ENCODE results near the gene TMEM168. TPM values are rescaled to one million over a fixed set of nuclear protein-coding genes. Genes with fewer than 3 reads are reported as not detected.

The TMEM168 gene
- total and polyA plus RNA-seq, 2 experiments from 2014 or later, result 16.0 to 17.3 TPM

DNA sequence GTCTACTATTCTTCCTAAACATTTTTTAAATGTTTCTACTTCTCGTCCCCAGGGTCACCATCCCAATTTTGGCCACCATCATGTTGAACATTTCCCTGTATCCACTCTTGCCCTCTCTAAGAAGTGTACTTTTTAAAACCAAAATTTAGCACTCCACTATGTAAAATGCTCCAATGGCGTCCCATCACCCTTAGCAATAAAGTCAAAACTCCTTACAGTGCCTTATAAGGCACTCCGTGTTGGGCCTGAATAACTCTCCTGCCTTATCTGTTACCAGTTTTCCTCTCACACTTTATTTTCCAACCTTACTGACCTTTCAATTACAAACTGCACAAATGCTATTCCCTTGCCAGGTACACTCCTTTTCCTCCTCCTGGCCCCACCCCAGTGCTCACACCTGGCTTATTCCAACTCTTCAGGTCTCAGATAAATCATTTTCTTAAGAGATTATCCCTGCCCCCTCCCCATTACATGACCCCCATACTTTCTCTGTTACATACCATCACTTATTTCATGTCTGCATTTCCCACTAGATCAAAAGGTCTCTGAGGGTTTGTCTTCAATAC lies 1.3 kb downstream of the TMEM168 start:
- in situ Hi-C loops (cut with MboI), result no loop called here
- Histone ChIP-seq H3K4me3 (peak overlapping the region; percentile 88), H3K9ac (peak overlapping the region; percentile 90), H2AFZ (peak overlapping the region; percentile 99), H4K20me1 (ENCODE audit: insufficient read depth) (no peaks in the 10 kb centered on the region), H3K9me2 (ENCODE audit: insufficient read depth) (no peaks in the 10 kb centered on the region), H3K79me2 (ENCODE audit: insufficient read depth) (peaks cover 55% of the 10 kb centered on the region), H3K9me3 (ENCODE audit: low read depth) (no peaks in the 10 kb centered on the region), H3K4me1 (ENCODE audit: insufficient read depth) (peaks cover 6% of the 10 kb centered on the region; the same call in 1 of the 2 replicates), H3K27me3 (replicated peaks; ENCODE audit: insufficient read depth) (no peaks in the 10 kb centered on the region), H3K36me3 (ENCODE audit: low read depth) (no peaks in the 10 kb centered on the region), H3K4me2 (ENCODE audit: unreplicated experiment) (peak overlapping the region; percentile 90), H3F3A (ENCODE audit: insufficient read depth) (peaks cover 7% of the 10 kb centered on the region), H3K27ac (peak overlapping the region; percentile 75; the same call in 1 of the 2 replicates)
- WGBS, 2 experiments (ENCODE audit: low coverage in 1 of 2, low lambda C conversion rate in 2 of 2, missing lambda C conversion rate in 2 of 2), result 81 to 88% methylated on average over 3 of the region's 3 CpGs
- TF ChIP-seq EZH2phosphoT487 (IDR thresholded peaks at IDR 0.05; ENCODE audit: insufficient read depth, low read depth) (no peak), EZH2 (IDR thresholded peaks at IDR 0.05; ENCODE audit: insufficient read depth, poor library complexity, severe bottlenecking) (no peak)
- DNase-seq, result no peak

DNA sequence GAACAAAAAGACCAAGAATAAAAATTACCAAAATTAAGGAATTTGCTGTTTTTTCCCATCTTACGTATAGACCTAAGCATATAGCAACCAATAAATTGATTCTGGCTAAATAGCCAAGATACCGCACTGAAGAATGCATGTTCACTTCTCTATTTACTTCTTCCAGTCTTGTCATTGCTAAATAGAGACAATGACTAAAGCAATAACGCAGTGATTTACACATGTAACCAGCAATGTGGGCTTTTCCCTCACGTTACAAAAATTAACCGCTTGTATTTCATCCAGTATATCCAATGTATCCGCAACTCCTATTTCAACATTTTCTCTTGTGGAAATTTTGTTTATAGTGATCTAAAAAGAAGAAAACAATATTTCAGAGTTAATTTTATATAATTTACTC lies 5.6 kb downstream of the TMEM168 start:
- no peaks in the 10 kb centered on the region for H3K9me2 ChIP-seq (ENCODE audit: insufficient read depth)
- no peak overlapping the region for H3K4me2 ChIP-seq (ENCODE audit: unreplicated experiment)
- in situ Hi-C loops (cut with MboI), result no loop called here
- H3K4me3 ChIP-seq, result no peak overlapping the region
- H3K27ac ChIP-seq, result no peak overlapping the region
- H4K20me1 ChIP-seq (ENCODE audit: insufficient read depth), result no peaks in the 10 kb centered on the region
- TF ChIP-seq EZH2 (IDR thresholded peaks at IDR 0.05; ENCODE audit: insufficient read depth, poor library complexity, severe bottlenecking) (no peak), EZH2phosphoT487 (IDR thresholded peaks at IDR 0.05; ENCODE audit: insufficient read depth, low read depth) (no peak)
- whole genome bisulfite sequencing, 2 experiments (ENCODE audit: low coverage in 1 of 2, low lambda C conversion rate in 2 of 2, missing lambda C conversion rate in 2 of 2), result 91% methylated on average over 6 of the region's 6 CpGs
- peaks cover 79% of the 10 kb centered on the region for H3K79me2 ChIP-seq (ENCODE audit: insufficient read depth)
- H3K9ac ChIP-seq, result no peak overlapping the region
- no peaks in the 10 kb centered on the region for H3K27me3 ChIP-seq (replicated peaks; ENCODE audit: insufficient read depth)
- no peak for DNase-seq
- peaks cover 6% of the 10 kb centered on the region for H3F3A ChIP-seq (ENCODE audit: insufficient read depth)
- no peak overlapping the region for H2AFZ ChIP-seq
- H3K9me3 ChIP-seq (ENCODE audit: low read depth), result no peaks in the 10 kb centered on the region
- peaks cover 6% of the 10 kb centered on the region; the same call in 1 of the 2 replicates for H3K4me1 ChIP-seq (ENCODE audit: insufficient read depth)
- H3K36me3 ChIP-seq (ENCODE audit: low read depth), result peaks cover 10% of the 10 kb centered on the region; the same call in 1 of the 2 replicates

DNA sequence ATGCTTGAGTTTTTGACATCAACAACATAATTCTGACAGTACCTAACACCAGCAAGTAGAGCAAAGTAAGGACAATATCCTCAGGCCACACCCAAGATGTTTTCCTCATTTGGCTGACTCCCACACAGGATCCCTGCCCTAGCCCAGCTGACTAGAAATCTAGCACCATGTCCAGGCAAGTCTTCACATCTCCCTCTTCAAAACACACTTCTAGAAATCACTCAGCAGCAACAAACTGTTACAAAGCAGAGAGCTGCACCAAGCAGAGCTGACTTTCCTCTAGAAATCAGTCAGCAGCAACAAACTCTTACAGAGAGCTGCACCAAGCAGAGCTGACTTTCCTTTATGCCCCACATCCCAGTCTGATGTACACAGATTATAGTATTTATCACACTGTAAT lies 7.7 kb downstream of the TMEM168 start:
- H3K27ac ChIP-seq, result no peak overlapping the region
- H3K27me3 ChIP-seq (replicated peaks; ENCODE audit: insufficient read depth), result no peaks in the 10 kb centered on the region
- H3K4me1 ChIP-seq (ENCODE audit: insufficient read depth), result no peaks in the 10 kb centered on the region
- peaks cover 58% of the 10 kb centered on the region for H3K79me2 ChIP-seq (ENCODE audit: insufficient read depth)
- in situ Hi-C loops (cut with MboI), result no loop called here
- H3K9me3 ChIP-seq (ENCODE audit: low read depth), result no peaks in the 10 kb centered on the region
- peaks cover 10% of the 10 kb centered on the region; the same call in 1 of the 2 replicates for H3K36me3 ChIP-seq (ENCODE audit: low read depth)
- DNase-seq, result no peak
- H4K20me1 ChIP-seq (ENCODE audit: insufficient read depth), result no peaks in the 10 kb centered on the region
- H3K9me2 ChIP-seq (ENCODE audit: insufficient read depth), result no peaks in the 10 kb centered on the region
- TF ChIP-seq EZH2phosphoT487 (IDR thresholded peaks at IDR 0.05; ENCODE audit: insufficient read depth, low read depth) (no peak), EZH2 (IDR thresholded peaks at IDR 0.05; ENCODE audit: insufficient read depth, poor library complexity, severe bottlenecking) (no peak)
- no peaks in the 10 kb centered on the region for H3F3A ChIP-seq (ENCODE audit: insufficient read depth)
- H3K9ac ChIP-seq, result no peak overlapping the region
- no peak overlapping the region for H3K4me2 ChIP-seq (ENCODE audit: unreplicated experiment)
- H2AFZ ChIP-seq, result peak overlapping the region; percentile 26; the same call in 1 of the 2 replicates
- H3K4me3 ChIP-seq, result no peak overlapping the region

DNA sequence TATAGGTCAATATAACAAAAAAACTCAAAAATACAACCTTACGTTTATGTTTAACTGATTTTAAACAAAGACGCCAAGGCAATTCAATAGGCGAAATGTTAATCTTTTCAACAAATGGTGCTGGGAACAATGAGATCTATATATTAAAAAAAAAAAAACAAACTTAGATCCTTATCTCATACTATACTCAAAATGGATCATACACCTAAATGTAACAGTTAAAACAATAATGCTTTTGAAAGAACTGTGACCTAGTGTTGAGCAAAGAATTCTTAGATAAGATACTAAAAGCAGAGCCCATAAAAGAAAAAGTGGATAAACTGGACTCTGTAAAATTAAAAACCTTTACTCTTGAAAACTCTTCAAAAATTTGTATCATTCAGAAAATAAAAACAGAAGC lies 8.6 kb downstream of the TMEM168 start:
- H3K4me3 ChIP-seq, result no peak overlapping the region
- WGBS, 2 experiments (ENCODE audit: low coverage in 1 of 2, low lambda C conversion rate in 2 of 2, missing lambda C conversion rate in 2 of 2), result 96 to 98% methylated on average over 3 of the region's 3 CpGs
- DNase-seq, result no peak
- H3K27me3 ChIP-seq (replicated peaks; ENCODE audit: insufficient read depth), result no peaks in the 10 kb centered on the region
- H3K27ac ChIP-seq, result no peak overlapping the region
- TF ChIP-seq EZH2phosphoT487 (IDR thresholded peaks at IDR 0.05; ENCODE audit: insufficient read depth, low read depth) (no peak), EZH2 (IDR thresholded peaks at IDR 0.05; ENCODE audit: insufficient read depth, poor library complexity, severe bottlenecking) (no peak)
- H3K79me2 ChIP-seq (ENCODE audit: insufficient read depth), result peaks cover 49% of the 10 kb centered on the region
- no peaks in the 10 kb centered on the region for H3K9me2 ChIP-seq (ENCODE audit: insufficient read depth)
- no peaks in the 10 kb centered on the region for H4K20me1 ChIP-seq (ENCODE audit: insufficient read depth)
- H2AFZ ChIP-seq, result no peak overlapping the region
- in situ Hi-C loops (cut with MboI), result no loop called here
- H3F3A ChIP-seq (ENCODE audit: insufficient read depth), result no peaks in the 10 kb centered on the region
- H3K4me1 ChIP-seq (ENCODE audit: insufficient read depth), result no peaks in the 10 kb centered on the region
- no peak overlapping the region for H3K9ac ChIP-seq
- H3K36me3 ChIP-seq (ENCODE audit: low read depth), result peaks cover 10% of the 10 kb centered on the region; the same call in 1 of the 2 replicates
- H3K4me2 ChIP-seq (ENCODE audit: unreplicated experiment), result no peak overlapping the region
- no peaks in the 10 kb centered on the region for H3K9me3 ChIP-seq (ENCODE audit: low read depth)

DNA sequence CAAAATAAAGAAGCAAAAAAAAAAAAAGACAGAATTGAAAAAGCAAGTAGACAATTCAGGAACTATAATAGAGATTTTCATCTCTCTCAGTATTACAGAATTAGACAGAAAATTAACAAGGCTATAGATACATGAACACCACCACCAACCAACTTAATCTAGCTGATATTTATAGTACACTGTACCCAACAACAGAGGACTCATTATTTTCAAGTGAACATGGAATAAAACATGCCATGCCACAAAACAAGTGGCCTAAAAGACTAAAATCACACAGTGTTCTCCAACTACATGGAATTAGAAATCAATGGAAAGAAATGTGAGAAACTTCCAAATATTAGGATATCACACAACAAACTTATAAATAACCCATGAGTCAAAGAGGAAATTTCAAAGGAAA lies 9.1 kb downstream of the TMEM168 start:
- H3K4me2 ChIP-seq (ENCODE audit: unreplicated experiment), result no peak overlapping the region
- no peak overlapping the region for H3K4me3 ChIP-seq
- H3K4me1 ChIP-seq (ENCODE audit: insufficient read depth), result no peaks in the 10 kb centered on the region
- H3K9me2 ChIP-seq (ENCODE audit: insufficient read depth), result no peaks in the 10 kb centered on the region
- TF ChIP-seq EZH2phosphoT487 (IDR thresholded peaks at IDR 0.05; ENCODE audit: insufficient read depth, low read depth), result no peak
- TF ChIP-seq EZH2 (IDR thresholded peaks at IDR 0.05; ENCODE audit: insufficient read depth, poor library complexity, severe bottlenecking), result no peak
- no peaks in the 10 kb centered on the region for H3K9me3 ChIP-seq (ENCODE audit: low read depth)
- no peaks in the 10 kb centered on the region for H3K27me3 ChIP-seq (replicated peaks; ENCODE audit: insufficient read depth)
- H2AFZ ChIP-seq, result no peak overlapping the region
- H3K79me2 ChIP-seq (ENCODE audit: insufficient read depth), result peaks cover 44% of the 10 kb centered on the region
- H3K27ac ChIP-seq, result no peak overlapping the region
- H3K9ac ChIP-seq, result no peak overlapping the region
- H3F3A ChIP-seq (ENCODE audit: insufficient read depth), result no peaks in the 10 kb centered on the region
- in situ Hi-C loops (cut with MboI), result no loop called here
- no peaks in the 10 kb centered on the region for H4K20me1 ChIP-seq (ENCODE audit: insufficient read depth)
- no peak for DNase-seq
- H3K36me3 ChIP-seq (ENCODE audit: low read depth), result peaks cover 10% of the 10 kb centered on the region; the same call in 1 of the 2 replicates

All from GM23248 (cell line).